ENCODE measurements around the gene CRPPA. TPM values are rescaled to one million over a fixed set of nuclear protein-coding genes. Genes with fewer than 3 reads are reported as not detected.
A peak's percentile ranks its signal among the peaks of the same experiment; 100 is the strongest.

The CRPPA gene
- total and polyA plus RNA-seq, 10 of the 15 experiments (the other 5 are each of a cell fraction or from before 2014, with no cell fraction given): not detected

GRCh38 chr7:16397501-16398145 lies 23.7 kb downstream of the CRPPA start (continued):
- TF ChIP-seq ATF2 (IDR thresholded peaks at IDR 0.05; ENCODE audit: low read length): no peak
- no peak for TF ChIP-seq HCFC1 (IDR thresholded peaks at IDR 0.05; ENCODE audit: low read length)
- no peak for TF ChIP-seq SKIL (IDR thresholded peaks at IDR 0.05; ENCODE audit: low read depth, poor library complexity, severe bottlenecking)
- no peak for TF ChIP-seq DPF2 (IDR thresholded peaks at IDR 0.05)
- no peak for TF ChIP-seq FOXK2 (IDR thresholded peaks at IDR 0.05)
- TF ChIP-seq USF2 (IDR thresholded peaks at IDR 0.05; ENCODE audit: borderline replicate concordance, low read depth, low read length): no peak
- TF ChIP-seq POLR2AphosphoS5 (IDR thresholded peaks at IDR 0.05; ENCODE audit: low read length): no peak
- TF ChIP-seq MYC (IDR thresholded peaks at IDR 0.05; ENCODE audit: insufficient read depth, insufficient read length, insufficient replicate concordance, low read length, severe bottlenecking): no peak
- no peak for TF ChIP-seq HDAC6 (IDR thresholded peaks at IDR 0.05; ENCODE audit: unreplicated experiment)
- no peak for TF ChIP-seq NFYB (IDR thresholded peaks at IDR 0.05; ENCODE audit: insufficient read depth, low read depth, low read length)
- peak; percentile 55; the same call in 1 of the 2 replicates for TF ChIP-seq RAD51 (IDR thresholded peaks at IDR 0.05)
- TF ChIP-seq ZZZ3 (IDR thresholded peaks at IDR 0.05; ENCODE audit: control insufficient read depth, insufficient read length, low read depth): no peak
- TF ChIP-seq KLF5 (IDR thresholded peaks at IDR 0.05; ENCODE audit: partially characterized antibody): no peak
- TF ChIP-seq BCL11A (IDR thresholded peaks at IDR 0.05; ENCODE audit: low read depth, low read length): no peak
- no peak for TF ChIP-seq SMARCA5 (IDR thresholded peaks at IDR 0.05)
- no peak for TF ChIP-seq SPI1 (IDR thresholded peaks at IDR 0.05; ENCODE audit: borderline replicate concordance, insufficient read depth, low read depth, low read length)
- TF ChIP-seq POLR2A (IDR thresholded peaks at IDR 0.05; ENCODE audit: low read depth, low read length): no peak
- no peak for TF ChIP-seq CHD4 (IDR thresholded peaks at IDR 0.05)
- no peak for TF ChIP-seq CBX5 (IDR thresholded peaks at IDR 0.05; ENCODE audit: low read depth)
- TF ChIP-seq SREBF2 (IDR thresholded peaks at IDR 0.05; ENCODE audit: low read length): no peak
- TF ChIP-seq, protein P1, sequence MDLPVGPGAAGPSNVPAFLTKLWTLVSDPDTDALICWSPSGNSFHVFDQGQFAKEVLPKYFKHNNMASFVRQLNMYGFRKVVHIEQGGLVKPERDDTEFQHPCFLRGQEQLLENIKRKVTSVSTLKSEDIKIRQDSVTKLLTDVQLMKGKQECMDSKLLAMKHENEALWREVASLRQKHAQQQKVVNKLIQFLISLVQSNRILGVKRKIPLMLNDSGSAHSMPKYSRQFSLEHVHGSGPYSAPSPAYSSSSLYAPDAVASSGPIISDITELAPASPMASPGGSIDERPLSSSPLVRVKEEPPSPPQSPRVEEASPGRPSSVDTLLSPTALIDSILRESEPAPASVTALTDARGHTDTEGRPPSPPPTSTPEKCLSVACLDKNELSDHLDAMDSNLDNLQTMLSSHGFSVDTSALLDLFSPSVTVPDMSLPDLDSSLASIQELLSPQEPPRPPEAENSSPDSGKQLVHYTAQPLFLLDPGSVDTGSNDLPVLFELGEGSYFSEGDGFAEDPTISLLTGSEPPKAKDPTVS (IDR thresholded peaks at IDR 0.05; ENCODE audit: low read depth, low read length): no peak
- no peak for TF ChIP-seq TBL1XR1 (IDR thresholded peaks at IDR 0.05; ENCODE audit: low read depth, low read length)
- no peak for TF ChIP-seq NKRF (conservative IDR thresholded peaks at IDR 0.05)
- TF ChIP-seq SUZ12 (IDR thresholded peaks at IDR 0.05; ENCODE audit: unreplicated experiment): no peak
- TF ChIP-seq NFYA (IDR thresholded peaks at IDR 0.05; ENCODE audit: borderline replicate concordance, low read depth, low read length): no peak
